Measurements from ENCODE around the gene TARP.

The TARP gene

DNA sequence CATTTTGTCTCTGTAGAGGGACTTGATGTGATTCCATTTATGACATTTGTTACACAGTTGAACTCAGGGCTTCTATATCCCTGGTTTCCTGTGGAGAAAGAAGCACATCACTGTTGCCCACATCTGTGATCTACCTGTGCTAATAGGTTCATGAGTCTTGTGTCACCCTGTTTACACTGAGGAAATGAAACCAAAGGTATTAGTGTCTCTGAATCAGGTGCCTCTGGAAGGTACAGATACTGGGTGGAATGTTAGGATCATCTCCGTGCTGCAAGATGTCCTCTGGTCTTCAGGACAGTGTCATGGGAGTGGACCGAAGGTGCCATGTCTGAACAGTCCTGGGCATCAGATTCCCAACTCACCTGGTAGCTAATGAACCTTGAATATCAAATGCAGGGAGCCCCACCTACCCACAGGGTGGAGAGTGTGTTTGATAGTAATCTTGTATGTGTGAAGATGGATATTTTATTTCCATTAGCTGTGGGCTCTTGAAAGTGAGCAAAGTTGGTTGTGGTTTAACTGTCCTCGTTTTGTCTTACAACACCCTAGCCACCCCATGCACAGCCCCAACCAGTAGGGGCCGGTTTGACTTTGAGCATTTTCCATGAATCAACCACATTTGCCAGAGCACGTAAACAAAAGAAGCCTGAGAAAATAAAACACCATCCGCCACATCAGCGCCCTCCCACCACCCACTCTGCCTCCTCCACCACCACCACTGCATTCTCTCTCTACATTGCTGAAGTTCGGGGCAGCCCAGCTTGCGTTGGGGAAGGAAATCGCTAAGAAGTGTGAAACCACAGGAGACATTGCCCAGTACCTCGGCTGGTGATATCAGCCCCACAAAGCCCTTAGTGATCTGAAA, 40.7 kb downstream of the TARP start:
- Histone ChIP-seq H3K9me3 (ENCODE audit: control insufficient read depth, insufficient read depth, low read depth, low read length) (no peaks in the 10 kb centered on the region), H3K4me1 (ENCODE audit: control insufficient read depth, insufficient read depth, low read length) (no peaks in the 10 kb centered on the region), H3K27ac (ENCODE audit: extremely low read depth, low read depth, low read length) (no peak overlapping the region), H3K36me3 (ENCODE audit: control insufficient read depth in 2 of 2, insufficient read depth in 1 of 2, low read length in 2 of 2) (peaks cover 0 to 18% of the 10 kb centered on the region in 2 experiments; a peak in 2 of 3 replicates), H3K4me3 (ENCODE audit: low read depth, low read length) (no peak overlapping the region)
- CTCF ChIA-PET: interaction anchor here (0.6 to 1.5 kb wide), 3 partner anchors 10 to 382 kb away, joined by 3 to 4 read pairs (median 3); no protein-coding TSS in a partner anchor
- POLR2A ChIA-PET: no interaction called here
- TF ChIP-seq ZNF701 (tag by site-specific recombination; IDR thresholded peaks at IDR 0.05) (no peak), ZNF2 (tag by site-specific recombination; IDR thresholded peaks at IDR 0.05) (no peak), ZIC2 (tag by site-specific recombination; IDR thresholded peaks at IDR 0.05) (no peak), BCL11A (tag by site-specific recombination; IDR thresholded peaks at IDR 0.05; ENCODE audit: low read depth) (no peak), OVOL3 (tag by site-specific recombination; IDR thresholded peaks at IDR 0.05) (no peak), REPIN1 (tag by site-specific recombination; IDR thresholded peaks at IDR 0.05; ENCODE audit: low read depth) (no peak)
- TF ChIP-seq, protein P1, sequence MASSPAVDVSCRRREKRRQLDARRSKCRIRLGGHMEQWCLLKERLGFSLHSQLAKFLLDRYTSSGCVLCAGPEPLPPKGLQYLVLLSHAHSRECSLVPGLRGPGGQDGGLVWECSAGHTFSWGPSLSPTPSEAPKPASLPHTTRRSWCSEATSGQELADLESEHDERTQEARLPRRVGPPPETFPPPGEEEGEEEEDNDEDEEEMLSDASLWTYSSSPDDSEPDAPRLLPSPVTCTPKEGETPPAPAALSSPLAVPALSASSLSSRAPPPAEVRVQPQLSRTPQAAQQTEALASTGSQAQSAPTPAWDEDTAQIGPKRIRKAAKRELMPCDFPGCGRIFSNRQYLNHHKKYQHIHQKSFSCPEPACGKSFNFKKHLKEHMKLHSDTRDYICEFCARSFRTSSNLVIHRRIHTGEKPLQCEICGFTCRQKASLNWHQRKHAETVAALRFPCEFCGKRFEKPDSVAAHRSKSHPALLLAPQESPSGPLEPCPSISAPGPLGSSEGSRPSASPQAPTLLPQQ (tag by site-specific recombination; IDR thresholded peaks at IDR 0.05): no peak

DNA sequence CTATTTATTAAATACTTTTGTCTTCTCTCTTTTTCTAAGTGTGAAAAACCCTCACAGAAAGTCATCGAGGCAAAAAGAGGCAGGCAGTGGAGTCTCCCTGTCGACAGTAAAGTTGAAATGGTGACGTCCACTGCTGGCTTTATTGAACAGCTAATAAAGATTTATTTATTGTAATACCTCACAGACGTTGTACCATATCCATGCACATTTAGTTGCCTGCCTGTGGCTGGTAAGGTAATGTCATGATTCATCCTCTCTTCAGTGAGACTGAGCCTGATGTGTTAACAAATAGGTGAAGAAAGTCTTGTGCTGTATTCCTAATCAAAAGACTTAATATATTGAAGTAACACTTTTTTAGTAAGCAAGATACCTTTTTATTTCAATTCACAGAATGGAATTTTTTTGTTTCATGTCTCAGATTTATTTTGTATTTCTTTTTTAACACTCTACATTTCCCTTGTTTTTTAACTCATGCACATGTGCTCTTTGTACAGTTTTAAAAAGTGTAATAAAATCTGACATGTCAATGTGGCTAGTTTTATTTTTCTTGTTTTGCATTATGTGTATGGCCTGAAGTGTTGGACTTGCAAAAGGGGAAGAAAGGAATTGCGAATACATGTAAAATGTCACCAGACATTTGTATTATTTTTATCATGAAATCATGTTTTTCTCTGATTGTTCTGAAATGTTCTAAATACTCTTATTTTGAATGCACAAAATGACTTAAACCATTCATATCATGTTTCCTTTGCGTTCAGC, 43.4 kb downstream of the TARP start:
- CTCF ChIA-PET: interaction anchor here (0.5 to 2.0 kb wide), 3 partner anchors 15 to 102 kb away, joined by 3 to 5 read pairs (median 4); no protein-coding TSS in a partner anchor
- no peak overlapping the region for H3K27ac ChIP-seq (ENCODE audit: extremely low read depth, low read depth, low read length)

More for the DNA sequence above, 43.4 kb downstream of the TARP start:
- POLR2A ChIA-PET: no interaction called here
- peaks cover 4 to 21% of the 10 kb centered on the region in 2 experiments; a peak in 2 of 3 replicates for H3K36me3 ChIP-seq (ENCODE audit: control insufficient read depth in 2 of 2, insufficient read depth in 1 of 2, low read length in 2 of 2)
- no peak overlapping the region for H3K4me3 ChIP-seq (ENCODE audit: low read depth, low read length)
- no peaks in the 10 kb centered on the region for H3K9me3 ChIP-seq (ENCODE audit: control insufficient read depth, insufficient read depth, low read depth, low read length)
- no peaks in the 10 kb centered on the region for H3K4me1 ChIP-seq (ENCODE audit: control insufficient read depth, insufficient read depth, low read length)
- no peak for TF ChIP-seq ZNF623 (tag by site-specific recombination; IDR thresholded peaks at IDR 0.05)
- no peak for TF ChIP-seq ZNF24 (tag by site-specific recombination; IDR thresholded peaks at IDR 0.05)
- TF ChIP-seq, protein P2, sequence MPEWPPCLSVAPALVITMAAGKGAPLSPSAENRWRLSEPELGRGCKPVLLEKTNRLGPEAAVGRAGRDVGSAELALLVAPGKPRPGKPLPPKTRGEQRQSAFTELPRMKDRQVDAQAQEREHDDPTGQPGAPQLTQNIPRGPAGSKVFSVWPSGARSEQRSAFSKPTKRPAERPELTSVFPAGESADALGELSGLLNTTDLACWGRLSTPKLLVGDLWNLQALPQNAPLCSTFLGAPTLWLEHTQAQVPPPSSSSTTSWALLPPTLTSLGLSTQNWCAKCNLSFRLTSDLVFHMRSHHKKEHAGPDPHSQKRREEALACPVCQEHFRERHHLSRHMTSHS (tag by site-specific recombination; IDR thresholded peaks at IDR 0.05): no peak
- TF ChIP-seq, protein P3, sequence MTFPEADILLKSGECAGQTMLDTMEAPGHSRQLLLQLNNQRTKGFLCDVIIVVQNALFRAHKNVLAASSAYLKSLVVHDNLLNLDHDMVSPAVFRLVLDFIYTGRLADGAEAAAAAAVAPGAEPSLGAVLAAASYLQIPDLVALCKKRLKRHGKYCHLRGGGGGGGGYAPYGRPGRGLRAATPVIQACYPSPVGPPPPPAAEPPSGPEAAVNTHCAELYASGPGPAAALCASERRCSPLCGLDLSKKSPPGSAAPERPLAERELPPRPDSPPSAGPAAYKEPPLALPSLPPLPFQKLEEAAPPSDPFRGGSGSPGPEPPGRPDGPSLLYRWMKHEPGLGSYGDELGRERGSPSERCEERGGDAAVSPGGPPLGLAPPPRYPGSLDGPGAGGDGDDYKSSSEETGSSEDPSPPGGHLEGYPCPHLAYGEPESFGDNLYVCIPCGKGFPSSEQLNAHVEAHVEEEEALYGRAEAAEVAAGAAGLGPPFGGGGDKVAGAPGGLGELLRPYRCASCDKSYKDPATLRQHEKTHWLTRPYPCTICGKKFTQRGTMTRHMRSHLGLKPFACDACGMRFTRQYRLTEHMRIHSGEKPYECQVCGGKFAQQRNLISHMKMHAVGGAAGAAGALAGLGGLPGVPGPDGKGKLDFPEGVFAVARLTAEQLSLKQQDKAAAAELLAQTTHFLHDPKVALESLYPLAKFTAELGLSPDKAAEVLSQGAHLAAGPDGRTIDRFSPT (tag by site-specific recombination; IDR thresholded peaks at IDR 0.05): no peak
- TF ChIP-seq ZNF629 (tag by site-specific recombination; IDR thresholded peaks at IDR 0.05): no peak
- no peak for TF ChIP-seq RBAK (tag by site-specific recombination; IDR thresholded peaks at IDR 0.05)
- TF ChIP-seq, protein P4, sequence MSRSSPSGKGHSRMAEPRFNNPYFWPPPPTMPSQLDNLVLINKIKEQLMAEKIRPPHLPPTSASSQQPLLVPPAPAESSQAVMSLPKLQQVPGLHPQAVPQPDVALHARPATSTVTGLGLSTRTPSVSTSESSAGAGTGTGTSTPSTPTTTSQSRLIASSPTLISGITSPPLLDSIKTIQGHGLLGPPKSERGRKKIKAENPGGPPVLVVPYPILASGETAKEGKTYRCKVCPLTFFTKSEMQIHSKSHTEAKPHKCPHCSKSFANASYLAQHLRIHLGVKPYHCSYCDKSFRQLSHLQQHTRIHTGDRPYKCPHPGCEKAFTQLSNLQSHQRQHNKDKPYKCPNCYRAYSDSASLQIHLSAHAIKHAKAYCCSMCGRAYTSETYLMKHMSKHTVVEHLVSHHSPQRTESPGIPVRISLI (tag by site-specific recombination; IDR thresholded peaks at IDR 0.05): no peak
